H1 (cell line): ENCODE results near the gene CCDC178.

ENCODE experiments used
- BACH1 ChIP-seq: IDR thresholded peaks from 2 replicates; pipeline ENCODE4 v1.6.1; 2012; ENCODE audit warnings: low read length, improper control_type of control experiment
- CEBPB ChIP-seq: IDR thresholded peaks from 2 replicates; pipeline ENCODE4 v1.6.1; 2012; ENCODE audit warnings: low read depth, low read length
- CREB1 ChIP-seq: IDR thresholded peaks from 2 replicates; pipeline ENCODE4 v1.6.1; 2012; ENCODE audit warnings: inconsistent platforms
- CTCF ChIP-seq, 3 experiments: IDR thresholded peaks; 1 replicate in 2 of 3; 2 replicates in 1 of 3; pipeline versions ENCODE4 v1.5.1 to v1.6.1; 2011; ENCODE audit warnings: low read length in 3 of 3, mild to moderate bottlenecking in 3 of 3, inconsistent platforms in 2 of 3, low read depth in 1 of 3, moderate library complexity in 1 of 3; ENCODE audit not compliant: insufficient read depth in 1 of 3; ENCODE audit errors: control extremely low read depth in 1 of 3
- JUN ChIP-seq: IDR thresholded peaks from 2 replicates; pipeline ENCODE4 v1.6.1; 2011; ENCODE audit warnings: low read depth, mild to moderate bottlenecking, improper control_type of control experiment, low read length
- JUND ChIP-seq: IDR thresholded peaks from 2 replicates; pipeline ENCODE4 v1.6.1; 2011; ENCODE audit warnings: mild to moderate bottlenecking, improper control_type of control experiment, low read length
- PHF8 ChIP-seq: fragments of 200-600 bp; sonication (generic); conservative IDR thresholded peaks from 2 replicates; pipeline ENCODE4 v1.7.1; 2012; ENCODE audit warnings: low read depth, mild to moderate bottlenecking, inconsistent platforms, low read length, moderate library complexity
- RNF2 ChIP-seq: fragments of 200-900, 300-1000 bp; sonication (generic); IDR thresholded peaks from 2 replicates; pipeline ENCODE4 v1.7.1; 2016; ENCODE audit warnings: borderline replicate concordance, low read depth, mild to moderate bottlenecking, antibody characterized with exemption, low read length; ENCODE audit not compliant: poor library complexity, severe bottlenecking; ENCODE audit errors: missing control alignments
- SP1 ChIP-seq: IDR thresholded peaks from 2 replicates; pipeline ENCODE4 v1.6.1; 2011; ENCODE audit warnings: low read depth, low read length
- SP2 ChIP-seq: IDR thresholded peaks from 2 replicates; pipeline ENCODE4 v1.6.1; 2012; ENCODE audit warnings: mild to moderate bottlenecking, low read length, inconsistent platforms
- ZNF274 ChIP-seq: IDR thresholded peaks from 2 replicates; pipeline ENCODE4 v1.7.0; 2012; ENCODE audit warnings: low read length, borderline replicate concordance; ENCODE audit errors: extremely low read depth

GRCh38 chr18:32888306-32888705 is 552.2 kb downstream of the CCDC178 start:
- TF ChIP-seq ZNF274, result no peak
- no peak for TF ChIP-seq SP1
- no peak for TF ChIP-seq CREB1
- TF ChIP-seq JUN, result no peak
- TF ChIP-seq CEBPB, result no peak
- TF ChIP-seq BACH1, result no peak
- no peak for TF ChIP-seq CTCF (IDR thresholded peaks at IDR 0.05; ENCODE audit: control extremely low read depth in 1 of 3, insufficient read depth in 1 of 3, low read depth in 1 of 3, low read length in 3 of 3)
- no peak for TF ChIP-seq JUND
- TF ChIP-seq RNF2, result no peak
- no peak for TF ChIP-seq SP2
- no peak for TF ChIP-seq PHF8
